Keratinocyte (primary cell): ENCODE measurements around the gene CCDC148. TPM values are rescaled to one million over a fixed set of nuclear protein-coding genes. Genes with fewer than 3 reads are reported as not detected.

Experiments
- DNase-seq: peaks from one replicate; pipeline ENCODE4 v3.0.0-alpha.2; 2011; ENCODE audit warnings: low read depth, missing footprints, low spot score
- FAIRE-seq: peaks from 2 replicates; lab custom pipeline; 2011; peaks lifted over from hg19 to GRCh38; lab: Jason Lieb, UNC
- H2AFZ ChIP-seq: 2 replicates; pipeline ENCODE4 v1.6.0; 2012; ENCODE audit warnings: low read length, control low read depth, inconsistent platforms; ENCODE audit not compliant: control insufficient read depth
- H3K27ac ChIP-seq: 2 replicates; pipeline ENCODE4 v1.5.1; 2011; ENCODE audit warnings: low read length; ENCODE audit not compliant: control insufficient read depth, insufficient read depth
- H3K27me3 ChIP-seq: 3 replicates; pipeline ENCODE4 v1.6.0; 2011; ENCODE audit warnings: low read length; ENCODE audit not compliant: control insufficient read depth, insufficient read depth; ENCODE audit errors: extremely low read depth
- H3K36me3 ChIP-seq, 2 experiments: 2 replicates in 1 of 2; 3 replicates in 1 of 2; pipeline ENCODE4 v1.5.1; 2011; ENCODE audit warnings: low read length in 2 of 2, mild to moderate bottlenecking in 1 of 2; ENCODE audit not compliant: control insufficient read depth in 2 of 2, insufficient read depth in 2 of 2; ENCODE audit errors: extremely low read depth in 1 of 2
- H3K4me1 ChIP-seq: 3 replicates; pipeline ENCODE4 v1.5.1; 2011; ENCODE audit warnings: low read length; ENCODE audit not compliant: control insufficient read depth, insufficient read depth; ENCODE audit errors: extremely low read depth
- H3K4me2 ChIP-seq: 3 replicates; pipeline ENCODE4 v1.6.0; 2011; ENCODE audit warnings: low read depth, low read length; ENCODE audit not compliant: control insufficient read depth, insufficient read depth; ENCODE audit errors: extremely low read depth
- H3K4me3 ChIP-seq, 3 experiments: fragments of 200-600 bp in 1 of 3; sonication (generic) in 1 of 3; 2 replicates in 2 of 3; 3 replicates in 1 of 3; pipeline ENCODE4 v1.5.1; 2011 to 2016; ENCODE audit warnings: low read length in 3 of 3, mild to moderate bottlenecking in 3 of 3, control low read depth in 2 of 3, inconsistent platforms in 1 of 3, low read depth in 1 of 3, mixed read lengths in 1 of 3, mixed run types in 1 of 3, moderate library complexity in 1 of 3; ENCODE audit not compliant: control insufficient read depth in 2 of 3, insufficient read depth in 2 of 3; ENCODE audit errors: extremely low read depth in 1 of 3
- H3K79me2 ChIP-seq: 2 replicates; pipeline ENCODE4 v1.6.0; 2012; ENCODE audit warnings: low read length; ENCODE audit not compliant: control insufficient read depth, insufficient read depth
- H3K9ac ChIP-seq: 3 replicates; pipeline ENCODE4 v1.6.0; 2011; ENCODE audit warnings: low read length; ENCODE audit not compliant: control insufficient read depth, insufficient read depth; ENCODE audit errors: extremely low read depth
- H3K9me1 ChIP-seq: 3 replicates; pipeline ENCODE4 v1.6.0; 2011; ENCODE audit warnings: low read length; ENCODE audit not compliant: control insufficient read depth, insufficient read depth; ENCODE audit errors: extremely low read depth
- H3K9me3 ChIP-seq: 2 replicates; pipeline ENCODE4 v1.5.1; 2012; ENCODE audit warnings: low read depth, low read length; ENCODE audit not compliant: control insufficient read depth
- H4K20me1 ChIP-seq: 3 replicates; pipeline ENCODE4 v1.6.0; 2011; ENCODE audit warnings: low read length; ENCODE audit not compliant: control insufficient read depth, insufficient read depth; ENCODE audit errors: extremely low read depth
- EZH2 ChIP-seq: IDR thresholded peaks from one replicate; pipeline ENCODE4 v1.6.1; 2012; ENCODE audit warnings: inconsistent platforms, mild to moderate bottlenecking, low read length, moderate library complexity
- dilution Hi-C: fragments of 300-500 bp; cut with MboI; formaldehyde crosslinking; loops from one replicate; pipeline ENCODE4 v1.7.0; 2020; ENCODE audit warnings: low sequenced_read_pairs; ENCODE audit not compliant: extremely low pct_ligation_motif_present
- polyA plus RNA-seq, 5 experiments: library from polyadenylated mRNA; depleted of rRNA in 3 of 5; stranded (reverse) in 3 of 5; stranded (forward) in 1 of 5; unstranded in 1 of 5; fragments of >200 nt; gene quantifications; 1 replicate in 1 of 5; 2 replicates in 3 of 5; 3 replicates in 1 of 5; pipeline versions ENCODE4 v1.2.1 to v1.2.3, GENCODE V29; 2011 to 2012; ENCODE audit warnings: missing spikeins in 2 of 5, low read depth in 1 of 5, low replicate concordance in 1 of 5
- TF ChIP-seq, protein P1 (sequence below), 3 experiments: IDR thresholded peaks in 1 of 3; conservative IDR thresholded peaks in 1 of 3; optimal IDR thresholded peaks in 1 of 3; 2 replicates in 2 of 3; 3 replicates in 1 of 3; pipeline versions ENCODE3 to v1.5.1; 2011; ENCODE audit warnings: low read length in 3 of 3, mild to moderate bottlenecking in 3 of 3, moderate library complexity in 2 of 3, control low read depth in 1 of 3, inconsistent platforms in 1 of 3; ENCODE audit not compliant: insufficient read depth in 2 of 3; ENCODE audit errors: extremely low read depth in 1 of 3

The CCDC148 gene
- polyA plus RNA-seq, 1 donor (not counting 4 experiments of a cell fraction or from before 2014, with no cell fraction given), result 0.39 TPM

DNA sequence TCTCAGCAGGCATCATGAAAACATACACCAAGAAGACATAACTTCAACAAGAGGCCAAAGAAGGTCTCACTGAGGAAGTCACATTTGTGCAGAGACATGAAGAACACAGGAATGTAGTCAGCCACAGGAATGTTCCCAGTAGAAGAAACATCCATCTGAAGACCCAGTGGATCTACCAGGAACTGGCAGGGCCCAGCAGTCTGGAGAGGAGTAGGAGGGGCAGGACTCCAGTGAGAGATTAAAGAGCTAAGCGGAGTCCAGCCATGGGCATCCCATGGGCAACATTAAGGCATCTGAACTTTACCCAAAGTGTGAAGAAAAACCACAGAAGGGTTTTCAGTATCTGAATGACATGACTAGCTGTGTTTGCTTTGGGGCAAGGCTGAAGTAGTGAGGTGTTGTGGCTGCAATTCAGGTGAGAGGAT is 251.8 kb downstream of the CCDC148 start:
- DNase-seq, result no peak
- no peak overlapping the region for H3K27ac ChIP-seq
- H3K36me3 ChIP-seq, result no peaks in the 10 kb centered on the region
- TF ChIP-seq EZH2, result no peak
- TF ChIP-seq, protein P1, sequence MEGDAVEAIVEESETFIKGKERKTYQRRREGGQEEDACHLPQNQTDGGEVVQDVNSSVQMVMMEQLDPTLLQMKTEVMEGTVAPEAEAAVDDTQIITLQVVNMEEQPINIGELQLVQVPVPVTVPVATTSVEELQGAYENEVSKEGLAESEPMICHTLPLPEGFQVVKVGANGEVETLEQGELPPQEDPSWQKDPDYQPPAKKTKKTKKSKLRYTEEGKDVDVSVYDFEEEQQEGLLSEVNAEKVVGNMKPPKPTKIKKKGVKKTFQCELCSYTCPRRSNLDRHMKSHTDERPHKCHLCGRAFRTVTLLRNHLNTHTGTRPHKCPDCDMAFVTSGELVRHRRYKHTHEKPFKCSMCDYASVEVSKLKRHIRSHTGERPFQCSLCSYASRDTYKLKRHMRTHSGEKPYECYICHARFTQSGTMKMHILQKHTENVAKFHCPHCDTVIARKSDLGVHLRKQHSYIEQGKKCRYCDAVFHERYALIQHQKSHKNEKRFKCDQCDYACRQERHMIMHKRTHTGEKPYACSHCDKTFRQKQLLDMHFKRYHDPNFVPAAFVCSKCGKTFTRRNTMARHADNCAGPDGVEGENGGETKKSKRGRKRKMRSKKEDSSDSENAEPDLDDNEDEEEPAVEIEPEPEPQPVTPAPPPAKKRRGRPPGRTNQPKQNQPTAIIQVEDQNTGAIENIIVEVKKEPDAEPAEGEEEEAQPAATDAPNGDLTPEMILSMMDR (optimal IDR thresholded peaks at IDR 0.05 in 1 of 3, IDR thresholded peaks at IDR 0.05 in 1 of 3, conservative IDR thresholded peaks at IDR 0.05 in 1 of 3; ENCODE audit: extremely low read depth in 1 of 3, insufficient read depth in 2 of 3, low read length in 3 of 3), result no peak
- H3K9me3 ChIP-seq, result no peaks in the 10 kb centered on the region
- peaks cover 18% of the 10 kb centered on the region for H3K4me1 ChIP-seq
- no peaks in the 10 kb centered on the region for H3K9me1 ChIP-seq
- no peaks in the 10 kb centered on the region for H3K79me2 ChIP-seq
- H3K9ac ChIP-seq, result no peak overlapping the region
- no peak overlapping the region for H3K4me3 ChIP-seq
- dilution Hi-C loops, result no loop called here
- peak overlapping the region; percentile 24 for H3K4me2 ChIP-seq
- no peaks in the 10 kb centered on the region for H4K20me1 ChIP-seq
- no peak for FAIRE-seq
- H3K27me3 ChIP-seq, result no peaks in the 10 kb centered on the region
- H2AFZ ChIP-seq, result no peak overlapping the region

DNA sequence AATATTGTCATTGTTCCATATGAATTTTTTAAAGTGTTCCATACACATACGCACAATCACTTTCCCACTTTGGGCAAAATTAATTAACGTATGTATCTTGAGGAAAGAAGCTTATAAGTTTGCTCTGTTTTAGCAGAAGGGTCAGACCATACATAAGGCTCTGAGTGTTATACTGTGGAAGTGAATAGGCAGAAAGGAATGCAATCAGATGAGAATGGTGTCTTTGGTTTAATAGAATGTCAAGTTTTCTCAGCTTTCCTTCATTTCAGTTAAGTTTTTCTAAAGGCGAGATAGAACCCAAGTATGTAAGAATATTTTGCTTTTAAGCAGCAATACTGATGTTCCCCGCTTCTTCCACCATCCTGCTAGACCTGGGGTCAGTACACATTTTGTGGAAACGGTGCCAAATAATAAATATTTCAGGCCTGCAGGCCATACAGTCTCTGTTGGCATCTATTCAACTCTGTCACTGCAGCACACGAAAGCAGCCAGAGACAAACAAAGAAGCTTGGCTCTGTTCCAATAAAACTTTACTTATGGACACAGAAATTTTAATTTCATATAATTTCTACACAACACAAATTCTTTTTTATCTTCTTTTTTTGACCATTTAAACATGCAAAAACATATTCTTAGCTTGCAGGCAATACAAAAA is 254.3 kb downstream of the CCDC148 start:
- Histone ChIP-seq H3K4me3 (peak overlapping the region in 1 of 3 experiments; percentile 16), H3K4me1 (peaks cover 18% of the 10 kb centered on the region), H3K4me2 (peak overlapping the region; percentile 71), H3K27me3 (no peaks in the 10 kb centered on the region), H3K36me3 (no peaks in the 10 kb centered on the region), H3K9ac (no peak overlapping the region), H3K9me3 (no peaks in the 10 kb centered on the region), H3K9me1 (no peaks in the 10 kb centered on the region), H2AFZ (no peak overlapping the region), H3K27ac (no peak overlapping the region), H4K20me1 (no peaks in the 10 kb centered on the region), H3K79me2 (no peaks in the 10 kb centered on the region)
- FAIRE-seq (peak; percentile 32), DNase-seq (no peak)
- TF ChIP-seq, protein P1 (optimal IDR thresholded peaks at IDR 0.05 in 1 of 3, IDR thresholded peaks at IDR 0.05 in 1 of 3, conservative IDR thresholded peaks at IDR 0.05 in 1 of 3; ENCODE audit: extremely low read depth in 1 of 3, insufficient read depth in 2 of 3, low read length in 3 of 3), result no peak
- TF ChIP-seq EZH2, result no peak
- dilution Hi-C loops, result no loop called here
